K562 (cell line): ENCODE data around the gene TBRG1. TPM values are rescaled to one million over a fixed set of nuclear protein-coding genes. Genes with fewer than 3 reads are reported as not detected.

ENCODE experiments used
- CBX3 ChIP-seq, 2 experiments: IDR thresholded peaks; 1 replicate in 1 of 2; 2 replicates in 1 of 2; pipeline ENCODE4 v1.6.1; 2012; ENCODE audit warnings: inconsistent platforms in 2 of 2, low read length in 2 of 2, borderline replicate concordance in 1 of 2, control low read depth in 1 of 2
- ETV6 ChIP-seq, 3 experiments: fragments of 150-350 bp in 1 of 3; sonication (generic) in 1 of 3; formaldehyde crosslinking in 1 of 3; IDR thresholded peaks; 2 replicates each; pipeline versions ENCODE4 v1.6.1 to v1.8.0; 2014 to 2022; ENCODE audit warnings: borderline replicate concordance in 2 of 3, low read depth in 2 of 3, antibody characterized with exemption in 1 of 3, low read length in 1 of 3, mild to moderate bottlenecking in 1 of 3, missing genetic modification reagents in 1 of 3
- FOXJ3 ChIP-seq: sonication (generic); formaldehyde crosslinking; IDR thresholded peaks from 2 replicates; pipeline ENCODE4 v1.4.0; 2020; ENCODE audit warnings: mild to moderate bottlenecking, missing genetic modification reagents
- HDAC2 ChIP-seq: fragments of 450-650 bp; IDR thresholded peaks from 2 replicates; pipeline ENCODE4 v1.6.1; 2016; ENCODE audit warnings: mild to moderate bottlenecking
- MTA1 ChIP-seq: fragments of 450-650 bp; IDR thresholded peaks from 2 replicates; pipeline ENCODE4 v1.6.1; 2017; ENCODE audit warnings: borderline replicate concordance
- NFIC ChIP-seq: fragments of 450-650 bp; IDR thresholded peaks from 2 replicates; pipeline ENCODE4 v1.6.1; 2017; ENCODE audit warnings: mild to moderate bottlenecking, inconsistent platforms
- NFRKB ChIP-seq: fragments of 450-650 bp; IDR thresholded peaks from 2 replicates; pipeline ENCODE4 v1.6.1; 2016; ENCODE audit warnings: low read depth
- RAD51 ChIP-seq: fragments of 450-650 bp; IDR thresholded peaks from 2 replicates; pipeline ENCODE4 v1.7.1; 2016; ENCODE audit warnings: low read depth, mild to moderate bottlenecking, borderline replicate concordance
- ZNF75A ChIP-seq: fragments of 450-650 bp; formaldehyde crosslinking; IDR thresholded peaks from 2 replicates; pipeline ENCODE4 v1.4.0; 2020; ENCODE audit warnings: mild to moderate bottlenecking
- polyA plus RNA-seq, 8 experiments: library from polyadenylated mRNA; depleted of rRNA in 4 of 8; stranded (reverse) in 5 of 8; unstranded in 3 of 8; fragments of >200 nt; fragmentation: Nextera tagmentation in 2 of 8; fragmentation: Illumina TruSeq in 1 of 8; extraction: Ambion mirVana in 2 of 8; extraction: Trizol in 1 of 8; gene quantifications; 2 replicates each; pipeline versions ENCODE4 v1.2.1 to v1.2.3, GENCODE V29; 2011 to 2014; ENCODE audit warnings: inconsistent platforms in 1 of 8, missing spikeins in 1 of 8
- total RNA-seq, 7 experiments: library from RNA; depleted of rRNA in 6 of 7; stranded (reverse); fragments of >200 nt in 6 of 7; fragmentation: Illumina TruSeq in 2 of 7; extraction: Trizol in 2 of 7; gene quantifications; 2 replicates each; pipeline versions ENCODE4 v1.2.1 to v1.2.3, GENCODE V29; 2011 to 2021; ENCODE audit warnings: low replicate concordance in 1 of 7
- TF ChIP-seq, protein P1 (sequence below): fragments of 450-650 bp; formaldehyde crosslinking; IDR thresholded peaks from 2 replicates; pipeline ENCODE4 v1.4.0; 2022; ENCODE audit warnings: mild to moderate bottlenecking, moderate library complexity
- TF ChIP-seq, protein P2 (sequence below): sonication (generic); formaldehyde crosslinking; IDR thresholded peaks from 2 replicates; pipeline ENCODE4 v1.8.0; 2023; ENCODE audit warnings: mild to moderate bottlenecking, missing genetic modification reagents
- TF ChIP-seq, protein P3 (sequence below), 2 experiments: fragments of 450-650 bp in 1 of 2; sonication (generic) in 1 of 2; formaldehyde crosslinking in 1 of 2; IDR thresholded peaks in 1 of 2; conservative IDR thresholded peaks in 1 of 2; 2 replicates each; pipeline versions ENCODE4 v1.6.1 to v1.8.1; 2016 to 2023; ENCODE audit warnings: mild to moderate bottlenecking in 2 of 2, moderate library complexity in 2 of 2, inconsistent platforms in 1 of 2, missing genetic modification reagents in 1 of 2
- TF ChIP-seq, protein P4 (sequence below): fragments of 250-450 bp; sonication (Bioruptor Pico); IDR thresholded peaks from 2 replicates; pipeline ENCODE4 v1.5.0; 2022; ENCODE audit warnings: mild to moderate bottlenecking
- TF ChIP-seq, protein P5 (sequence below): fragments of 450-650 bp; formaldehyde crosslinking; IDR thresholded peaks from 2 replicates; pipeline ENCODE4 v1.4.0; 2022; ENCODE audit warnings: missing genetic modification characterization
- TF ChIP-seq, protein P6 (sequence below): fragments of 250-450 bp; sonication (Bioruptor Pico); IDR thresholded peaks from 2 replicates; pipeline ENCODE4 v1.4.0; 2020; ENCODE audit warnings: mild to moderate bottlenecking

TBRG1 gene
- total and polyA plus RNA-seq, 9 of the 15 experiments (the other 6 are each of a cell fraction or from before 2014, with no cell fraction given) = 8.7 to 30.0 (median 20.2) TPM

DNA sequence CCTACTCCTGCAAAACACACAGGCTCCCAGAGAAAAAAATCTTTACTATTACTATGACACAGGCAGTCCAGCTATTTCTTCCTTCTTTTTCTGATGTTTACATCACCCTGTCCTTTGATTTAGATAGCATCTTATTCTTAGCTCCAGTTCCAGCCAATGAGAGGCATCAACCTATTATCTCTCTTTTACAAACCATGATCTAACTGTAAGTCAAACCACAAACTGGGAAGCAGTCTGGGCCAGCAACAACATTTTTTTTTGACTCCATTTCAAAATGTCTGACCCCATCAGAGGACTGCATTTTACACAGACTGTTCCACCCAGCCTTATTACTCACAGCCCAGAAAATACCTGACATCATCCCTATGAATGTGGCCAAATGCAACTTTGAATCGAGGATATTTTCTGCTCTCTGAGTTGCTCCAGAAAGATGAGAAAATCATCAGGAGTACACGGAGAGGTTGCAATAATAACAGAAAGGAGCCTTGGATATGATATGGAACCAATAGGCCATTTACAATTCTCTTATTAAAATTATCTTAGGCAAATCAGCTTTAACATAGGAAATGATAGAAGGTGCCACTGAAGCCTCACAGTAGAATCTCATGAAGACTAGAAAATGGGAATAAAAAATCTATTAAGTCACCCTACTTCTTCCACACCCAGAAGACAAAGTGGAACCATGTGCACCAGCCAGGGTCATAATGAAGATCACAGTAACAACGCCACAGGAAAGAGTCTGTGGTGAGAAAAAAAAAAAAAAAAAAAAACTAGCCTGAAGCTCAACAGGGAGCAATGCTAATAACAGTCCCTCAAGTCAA is 21.2 kb downstream of the TBRG1 start (continued):
- TF ChIP-seq, protein P1, sequence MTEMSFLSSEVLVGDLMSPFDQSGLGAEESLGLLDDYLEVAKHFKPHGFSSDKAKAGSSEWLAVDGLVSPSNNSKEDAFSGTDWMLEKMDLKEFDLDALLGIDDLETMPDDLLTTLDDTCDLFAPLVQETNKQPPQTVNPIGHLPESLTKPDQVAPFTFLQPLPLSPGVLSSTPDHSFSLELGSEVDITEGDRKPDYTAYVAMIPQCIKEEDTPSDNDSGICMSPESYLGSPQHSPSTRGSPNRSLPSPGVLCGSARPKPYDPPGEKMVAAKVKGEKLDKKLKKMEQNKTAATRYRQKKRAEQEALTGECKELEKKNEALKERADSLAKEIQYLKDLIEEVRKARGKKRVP (CRISPR knock-in tag) = peak; percentile 68; the same call in 1 of the 2 replicates
- TF ChIP-seq, protein P2, sequence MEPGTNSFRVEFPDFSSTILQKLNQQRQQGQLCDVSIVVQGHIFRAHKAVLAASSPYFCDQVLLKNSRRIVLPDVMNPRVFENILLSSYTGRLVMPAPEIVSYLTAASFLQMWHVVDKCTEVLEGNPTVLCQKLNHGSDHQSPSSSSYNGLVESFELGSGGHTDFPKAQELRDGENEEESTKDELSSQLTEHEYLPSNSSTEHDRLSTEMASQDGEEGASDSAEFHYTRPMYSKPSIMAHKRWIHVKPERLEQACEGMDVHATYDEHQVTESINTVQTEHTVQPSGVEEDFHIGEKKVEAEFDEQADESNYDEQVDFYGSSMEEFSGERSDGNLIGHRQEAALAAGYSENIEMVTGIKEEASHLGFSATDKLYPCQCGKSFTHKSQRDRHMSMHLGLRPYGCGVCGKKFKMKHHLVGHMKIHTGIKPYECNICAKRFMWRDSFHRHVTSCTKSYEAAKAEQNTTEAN = no peak
- TF ChIP-seq ETV6 (IDR thresholded peaks at IDR 0.05; ENCODE audit: borderline replicate concordance in 1 of 2, low read depth in 2 of 2, low read length in 1 of 2) (0 out of 4 replicates have a peak, but pooled peaks of 1 of the 2 experiments have one; percentile 52), ETV6 (CRISPR knock-in tag; IDR thresholded peaks at IDR 0.05; ENCODE audit: borderline replicate concordance) (no peak), ZNF75A (no peak), HDAC2 (peak; percentile 78; the same call in 1 of the 2 replicates), FOXJ3 (no peak), NFIC (no peak), MTA1 (no peak), NFRKB (peak; percentile 72), CBX3 (IDR thresholded peaks at IDR 0.05; ENCODE audit: borderline replicate concordance in 1 of 2, low read length in 2 of 2) (no peak), RAD51 (no peak)
- TF ChIP-seq, protein P3, sequence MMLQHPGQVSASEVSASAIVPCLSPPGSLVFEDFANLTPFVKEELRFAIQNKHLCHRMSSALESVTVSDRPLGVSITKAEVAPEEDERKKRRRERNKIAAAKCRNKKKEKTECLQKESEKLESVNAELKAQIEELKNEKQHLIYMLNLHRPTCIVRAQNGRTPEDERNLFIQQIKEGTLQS (IDR thresholded peaks at IDR 0.05) = peak; percentile 80
- TF ChIP-seq, protein P3 (CRISPR knock-in tag; conservative IDR thresholded peaks at IDR 0.05) = no peak
- TF ChIP-seq, protein P4, sequence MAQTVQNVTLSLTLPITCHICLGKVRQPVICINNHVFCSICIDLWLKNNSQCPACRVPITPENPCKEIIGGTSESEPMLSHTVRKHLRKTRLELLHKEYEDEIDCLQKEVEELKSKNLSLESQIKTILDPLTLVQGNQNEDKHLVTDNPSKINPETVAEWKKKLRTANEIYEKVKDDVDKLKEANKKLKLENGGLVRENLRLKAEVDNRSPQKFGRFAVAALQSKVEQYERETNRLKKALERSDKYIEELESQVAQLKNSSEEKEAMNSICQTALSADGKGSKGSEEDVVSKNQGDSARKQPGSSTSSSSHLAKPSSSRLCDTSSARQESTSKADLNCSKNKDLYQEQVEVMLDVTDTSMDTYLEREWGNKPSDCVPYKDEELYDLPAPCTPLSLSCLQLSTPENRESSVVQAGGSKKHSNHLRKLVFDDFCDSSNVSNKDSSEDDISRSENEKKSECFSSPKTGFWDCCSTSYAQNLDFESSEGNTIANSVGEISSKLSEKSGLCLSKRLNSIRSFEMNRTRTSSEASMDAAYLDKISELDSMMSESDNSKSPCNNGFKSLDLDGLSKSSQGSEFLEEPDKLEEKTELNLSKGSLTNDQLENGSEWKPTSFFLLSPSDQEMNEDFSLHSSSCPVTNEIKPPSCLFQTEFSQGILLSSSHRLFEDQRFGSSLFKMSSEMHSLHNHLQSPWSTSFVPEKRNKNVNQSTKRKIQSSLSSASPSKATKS (CRISPR knock-in tag) = no peak
- TF ChIP-seq, protein P5, sequence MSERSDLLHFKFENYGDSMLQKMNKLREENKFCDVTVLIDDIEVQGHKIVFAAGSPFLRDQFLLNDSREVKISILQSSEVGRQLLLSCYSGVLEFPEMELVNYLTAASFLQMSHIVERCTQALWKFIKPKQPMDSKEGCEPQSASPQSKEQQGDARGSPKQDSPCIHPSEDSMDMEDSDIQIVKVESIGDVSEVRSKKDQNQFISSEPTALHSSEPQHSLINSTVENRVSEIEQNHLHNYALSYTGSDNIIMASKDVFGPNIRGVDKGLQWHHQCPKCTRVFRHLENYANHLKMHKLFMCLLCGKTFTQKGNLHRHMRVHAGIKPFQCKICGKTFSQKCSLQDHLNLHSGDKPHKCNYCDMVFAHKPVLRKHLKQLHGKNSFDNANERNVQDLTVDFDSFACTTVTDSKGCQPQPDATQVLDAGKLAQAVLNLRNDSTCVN = no peak
- TF ChIP-seq, protein P6, sequence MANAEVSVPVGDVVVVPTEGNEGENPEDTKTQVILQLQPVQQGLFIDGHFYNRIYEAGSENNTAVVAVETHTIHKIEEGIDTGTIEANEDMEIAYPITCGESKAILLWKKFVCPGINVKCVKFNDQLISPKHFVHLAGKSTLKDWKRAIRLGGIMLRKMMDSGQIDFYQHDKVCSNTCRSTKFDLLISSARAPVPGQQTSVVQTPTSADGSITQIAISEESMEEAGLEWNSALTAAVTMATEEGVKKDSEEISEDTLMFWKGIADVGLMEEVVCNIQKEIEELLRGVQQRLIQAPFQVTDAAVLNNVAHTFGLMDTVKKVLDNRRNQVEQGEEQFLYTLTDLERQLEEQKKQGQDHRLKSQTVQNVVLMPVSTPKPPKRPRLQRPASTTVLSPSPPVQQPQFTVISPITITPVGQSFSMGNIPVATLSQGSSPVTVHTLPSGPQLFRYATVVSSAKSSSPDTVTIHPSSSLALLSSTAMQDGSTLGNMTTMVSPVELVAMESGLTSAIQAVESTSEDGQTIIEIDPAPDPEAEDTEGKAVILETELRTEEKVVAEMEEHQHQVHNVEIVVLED = no peak
